ENCODE results near the gene CNOT2. TPM values are rescaled to one million over a fixed set of nuclear protein-coding genes. Genes with fewer than 3 reads are reported as not detected.

CNOT2 gene
- total RNA-seq, 1 experiment from 2014 or later: 73.7 TPM

- Histone ChIP-seq H3K27me3 (ENCODE audit: low read length) (no peaks in the 10 kb centered on the region), H3K9me3 (ENCODE audit: low read length) (no peaks in the 10 kb centered on the region), H4K20me1 (ENCODE audit: low read length) (peaks cover 7% of the 10 kb centered on the region; the same call in 1 of the 2 replicates), H3K4me3 (ENCODE audit: low read length) (no peak overlapping the region), H2AFZ (ENCODE audit: low read length) (no peak overlapping the region), H3K9ac (ENCODE audit: low read length) (no peak overlapping the region), H3K9me2 (replicated peaks; ENCODE audit: low read length) (no peaks in the 10 kb centered on the region), H3K4me1 (ENCODE audit: insufficient read depth, low read length) (no peaks in the 10 kb centered on the region), H3K4me2 (ENCODE audit: low read length) (no peak overlapping the region), H3K36me3 (ENCODE audit: low read depth, low read length) (no peaks in the 10 kb centered on the region), H3K79me2 (ENCODE audit: low read length) (peaks cover 19% of the 10 kb centered on the region), H3F3A (ENCODE audit: low read length, unreplicated experiment) (no peaks in the 10 kb centered on the region), H3K27ac (ENCODE audit: low read length) (no peak overlapping the region)
- CTCF ChIA-PET: no interaction called here
- DNase-seq (no peak), ATAC-seq (no peak)
- POLR2A ChIA-PET (ENCODE audit: unreplicated experiment): no interaction called here
- intact Hi-C loops (cut with micrococcal nuclease): no loop called here
- no TSS peak for BruUV-seq (replicated peaks)
- TF ChIP-seq EZH2 (IDR thresholded peaks at IDR 0.05; ENCODE audit: low read length, unreplicated experiment) (no peak), EZH2phosphoT487 (IDR thresholded peaks at IDR 0.05; ENCODE audit: borderline replicate concordance, low read length) (no peak), CTCF (conservative IDR thresholded peaks at IDR 0.05; ENCODE audit: low read depth, low read length) (no peak)
These were observed 66.1 kb downstream of the CNOT2 start for GRCh38 chr12:70309348-70309747.

GRCh38 chr12:70314145-70314544, 70.9 kb downstream of the CNOT2 start:
- H3F3A ChIP-seq (ENCODE audit: low read length, unreplicated experiment): no peaks in the 10 kb centered on the region
- POLR2A ChIA-PET (ENCODE audit: unreplicated experiment): no interaction called here
- no peaks in the 10 kb centered on the region for H4K20me1 ChIP-seq (ENCODE audit: low read length)

More at GRCh38 chr12:70314145-70314544, 70.9 kb downstream of the CNOT2 start:
- Histone ChIP-seq H3K79me2 (ENCODE audit: low read length) (0 out of 2 replicates have a peak, but pooled peaks cover 7% of the 10 kb centered on the region), H3K9ac (ENCODE audit: low read length) (no peak overlapping the region), H3K27ac (ENCODE audit: low read length) (no peak overlapping the region), H2AFZ (ENCODE audit: low read length) (no peak overlapping the region), H3K36me3 (ENCODE audit: low read depth, low read length) (no peaks in the 10 kb centered on the region), H3K27me3 (ENCODE audit: low read length) (no peaks in the 10 kb centered on the region), H3K9me2 (replicated peaks; ENCODE audit: low read length) (no peaks in the 10 kb centered on the region), H3K4me1 (ENCODE audit: insufficient read depth, low read length) (no peaks in the 10 kb centered on the region), H3K9me3 (ENCODE audit: low read length) (no peaks in the 10 kb centered on the region), H3K4me3 (ENCODE audit: low read length) (no peak overlapping the region), H3K4me2 (ENCODE audit: low read length) (no peak overlapping the region)
- ATAC-seq: no peak
- DNase-seq: no peak
- intact Hi-C loops (cut with micrococcal nuclease): no loop called here
- TF ChIP-seq EZH2 (IDR thresholded peaks at IDR 0.05; ENCODE audit: low read length, unreplicated experiment): no peak
- no peak for TF ChIP-seq EZH2phosphoT487 (IDR thresholded peaks at IDR 0.05; ENCODE audit: borderline replicate concordance, low read length)
- TF ChIP-seq CTCF (conservative IDR thresholded peaks at IDR 0.05; ENCODE audit: low read depth, low read length): no peak
- no TSS peak for BruUV-seq (replicated peaks)
- CTCF ChIA-PET: no interaction called here
